Measurements from ENCODE around the gene TIRAP. TPM values are rescaled to one million over a fixed set of nuclear protein-coding genes. Genes with fewer than 3 reads are reported as not detected.

TIRAP gene, protein sequence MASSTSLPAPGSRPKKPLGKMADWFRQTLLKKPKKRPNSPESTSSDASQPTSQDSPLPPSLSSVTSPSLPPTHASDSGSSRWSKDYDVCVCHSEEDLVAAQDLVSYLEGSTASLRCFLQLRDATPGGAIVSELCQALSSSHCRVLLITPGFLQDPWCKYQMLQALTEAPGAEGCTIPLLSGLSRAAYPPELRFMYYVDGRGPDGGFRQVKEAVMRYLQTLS
- 4.8 and 5.1 TPM in 2 replicates for total RNA-seq

DNA sequence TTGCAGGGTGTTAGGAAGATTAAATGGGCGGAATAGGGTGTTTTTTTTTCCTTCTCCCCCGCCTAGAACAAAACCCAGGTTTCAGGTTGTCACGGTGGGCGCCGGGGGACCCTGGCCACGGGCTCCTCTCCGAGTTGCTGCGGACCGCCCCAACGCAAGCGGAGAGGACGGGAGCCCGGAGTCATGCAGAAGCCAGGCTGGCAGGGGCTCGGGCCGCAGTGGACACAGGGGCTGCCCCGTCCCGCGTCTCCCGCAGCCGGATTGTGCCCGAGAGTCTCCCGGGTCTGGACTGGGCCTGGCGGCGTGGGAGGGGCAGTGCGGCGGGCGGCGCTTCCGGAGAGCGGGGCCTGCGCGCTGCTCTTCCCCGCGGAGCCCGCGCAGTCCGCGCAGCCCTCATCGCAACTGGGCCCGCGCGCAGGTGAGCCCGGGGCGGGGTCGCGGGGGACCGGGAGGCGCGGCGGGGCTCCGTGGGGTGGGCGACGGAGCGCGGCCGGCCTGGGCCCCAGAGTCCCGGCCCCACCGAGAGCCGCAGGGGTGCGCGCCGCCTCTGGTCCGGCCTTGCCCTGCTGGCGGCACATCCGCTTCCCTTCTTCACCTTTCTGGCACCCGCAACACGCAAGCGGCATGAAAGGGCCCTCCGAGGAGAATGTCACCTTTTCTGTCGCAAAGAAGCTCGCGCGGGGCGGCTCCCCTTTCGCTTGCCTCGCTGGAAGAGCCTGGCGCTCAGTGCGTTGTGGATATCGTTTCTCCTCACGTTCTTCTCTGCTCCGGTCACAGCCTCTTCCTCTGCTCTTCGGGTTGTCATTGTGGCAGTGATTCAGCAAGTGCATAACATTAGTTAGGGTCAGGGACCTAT lies at the start of gene TIRAP:
Gene TIRAP, plus strand, starts transcription at position 358 of the 856 bp plus-strand sequence. CDS start 7,802 bp downstream, outside the sequence.

DNA sequence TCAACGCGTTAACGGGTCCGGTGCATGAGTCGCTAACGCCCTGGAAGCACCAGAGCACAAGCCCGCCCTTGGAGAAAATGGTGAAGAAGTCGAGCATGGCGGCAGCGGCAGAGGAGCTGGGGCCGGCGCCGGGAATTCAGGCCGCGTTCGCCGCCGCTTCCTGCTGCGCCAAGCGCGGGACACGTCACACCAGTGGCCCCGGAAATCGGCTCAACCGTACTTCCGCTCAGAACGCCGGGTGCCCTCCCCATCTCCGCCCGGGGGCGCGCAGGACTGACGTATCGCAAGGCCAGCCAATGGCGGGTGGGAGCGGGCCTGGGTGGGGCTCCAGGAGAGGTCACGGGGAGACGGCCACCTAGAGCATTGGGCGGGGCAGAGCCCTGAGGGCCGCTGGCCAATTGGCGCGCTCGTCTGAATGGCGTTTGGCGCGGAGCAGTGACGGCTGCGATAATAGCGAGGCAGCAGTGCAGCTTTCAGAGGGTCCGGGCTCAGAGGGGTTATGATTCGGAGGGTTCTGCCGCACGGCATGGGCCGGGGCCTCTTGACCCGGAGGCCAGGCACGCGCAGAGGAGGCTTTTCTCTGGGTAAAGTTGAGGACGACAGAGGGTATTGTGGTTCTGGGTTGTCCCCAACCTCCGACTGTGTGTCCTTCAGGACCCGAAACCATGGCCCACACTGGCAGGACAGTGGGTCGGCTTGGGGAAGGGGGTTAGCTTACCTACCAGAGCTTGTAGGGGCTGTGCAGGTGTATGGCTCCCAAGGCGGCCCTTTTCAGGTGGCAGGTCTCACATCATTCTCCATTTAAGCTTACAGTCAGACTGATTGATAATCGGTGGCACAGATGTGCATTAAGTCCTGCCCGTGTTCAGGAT lies 13.9 kb upstream of the TIRAP start, which contains the start of the genes FOXRED1 and SRPRA:
Gene FOXRED1, plus strand, starts transcription at position 447 of the 872 bp plus-strand sequence. Its CDS starts 53 bp downstream, at position 500.
Gene SRPRA, minus strand, starts transcription at position 188 of the 872 bp plus-strand sequence. Its CDS starts 91 bp downstream, at position 97.

DNA sequence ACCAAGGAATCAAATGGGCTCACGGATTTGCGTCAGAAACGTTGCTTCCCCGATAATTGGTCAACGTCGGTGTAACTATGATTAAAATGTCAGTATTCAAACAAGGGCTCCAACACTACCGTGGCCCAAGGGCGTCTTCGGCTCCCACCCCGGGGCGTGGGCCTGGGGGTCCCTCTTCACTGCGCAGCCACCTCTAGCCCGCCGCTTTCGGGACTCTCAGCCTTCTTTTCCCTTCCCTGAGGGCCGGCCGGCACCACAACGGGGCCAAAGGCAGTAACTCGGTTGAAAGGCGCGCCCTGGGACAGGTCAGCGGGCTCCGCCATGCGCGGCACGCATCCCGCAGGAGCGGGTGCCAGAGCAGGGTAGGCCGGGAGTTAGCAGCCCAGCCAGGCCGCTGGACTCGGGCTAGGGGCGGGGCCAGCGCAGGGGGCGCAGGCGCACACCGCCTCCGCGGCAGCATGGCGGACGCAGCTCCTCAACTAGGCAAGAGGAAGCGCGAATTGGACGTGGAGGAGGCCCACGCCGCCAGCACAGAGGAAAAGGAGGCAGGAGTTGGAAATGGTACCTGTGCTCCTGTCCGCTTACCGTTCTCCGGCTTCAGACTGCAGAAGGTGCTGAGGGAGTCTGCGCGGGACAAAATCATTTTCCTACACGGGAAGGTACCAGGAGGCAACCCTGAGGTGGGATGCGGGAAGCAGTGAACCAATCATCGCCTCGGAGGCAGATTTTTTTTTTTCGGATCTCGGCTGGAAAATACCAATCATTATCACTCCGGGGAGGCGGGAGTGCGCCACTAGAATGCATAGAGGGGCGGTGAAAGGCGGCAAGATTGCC lies 20.9 kb downstream of the TIRAP start, which contains the start of gene DCPS:
Gene DCPS, plus strand, starts transcription at position 438 of the 834 bp plus-strand sequence. Its CDS starts 21 bp downstream, at position 459.

Other genes with a start within 250 kb of the TIRAP start
- 7.1 and 8.1 TPM in 2 replicates for gene CDON, start 220.2 kb upstream of the TIRAP start, total RNA-seq
- 23.1 and 24.6 TPM in 2 replicates for gene RPUSD4, start 71.4 kb upstream of the TIRAP start, total RNA-seq
- 21.4 and 28.2 TPM in 2 replicates for gene FAM118B, start 71.3 kb upstream of the TIRAP start, total RNA-seq
- 105 and 148 TPM in 2 replicates for gene SRPRA, start 14.2 kb upstream of the TIRAP start, total RNA-seq
- 13.3 and 14.0 TPM in 2 replicates for gene FOXRED1, start 13.9 kb upstream of the TIRAP start, total RNA-seq
- 8.6 and 13.7 TPM in 2 replicates for gene DCPS, start 21.0 kb downstream of the TIRAP start, total RNA-seq
- 31.2 and 35.2 TPM in 2 replicates for gene ST3GAL4, start 72.6 kb downstream of the TIRAP start, total RNA-seq

Measured in smooth muscle cell of the umbilical artery (primary cell).